Brain microvascular endothelial cell (primary cell): Measurements from ENCODE around the gene MAP3K1.

Experiments used
- DNase-seq: peaks from one replicate; pipeline ENCODE4 v3.0.0-alpha.2; 2020
- H3K27ac ChIP-seq: fragments of 250-450 bp; sonication (Bioruptor Pico); 2 replicates; pipeline ENCODE4 v1.5.1; 2020; ENCODE audit warnings: mild to moderate bottlenecking, moderate library complexity
- H3K27me3 ChIP-seq: fragments of 250-450 bp; sonication (Bioruptor Pico); replicated peaks from 2 replicates; pipeline ENCODE4 v1.5.1; 2020; ENCODE audit warnings: mild to moderate bottlenecking
- H3K36me3 ChIP-seq: fragments of 250-450 bp; sonication (Bioruptor Pico); replicated peaks from 2 replicates; pipeline ENCODE4 v1.5.1; 2020; ENCODE audit warnings: mild to moderate bottlenecking
- H3K4me3 ChIP-seq: 2 replicates; pipeline ENCODE4 v1.5.1; 2011; ENCODE audit warnings: low read depth, mild to moderate bottlenecking, control low read depth, low read length, moderate library complexity
- in situ Hi-C: cut with HindIII; loops from 2 replicates; pipeline ENCODE4 v1.10.0; 2017; ENCODE audit warnings: low sequenced_read_pairs, low pct_ligation_motif_present
- TF ChIP-seq, protein P1 (sequence below): IDR thresholded peaks from 2 replicates; pipeline ENCODE4 v1.5.1; 2011; ENCODE audit warnings: low read depth, mild to moderate bottlenecking, moderate library complexity, low read length, control low read depth, inconsistent platforms; ENCODE audit errors: missing control alignments

The MAP3K1 gene

DNA sequence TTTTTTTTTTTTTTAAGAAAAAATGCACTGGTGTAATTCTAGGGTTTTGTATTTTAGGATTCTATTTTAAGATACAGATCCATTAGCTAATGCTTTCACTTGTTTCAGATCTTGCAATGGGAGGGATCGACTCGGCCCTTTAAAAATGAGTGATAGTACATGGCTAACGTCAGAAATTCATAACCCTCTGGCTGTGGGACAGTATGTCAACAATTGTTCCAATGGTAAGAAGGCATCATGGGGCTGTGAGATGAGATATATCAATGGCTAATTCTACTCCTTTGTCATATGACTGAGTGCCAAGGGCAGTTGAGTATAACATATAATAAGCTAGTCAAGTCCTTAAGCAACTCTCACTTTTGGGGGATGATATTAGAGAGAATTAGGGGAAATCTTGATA is 98.4 kb downstream of the MAP3K1 start:
- no peaks in the 10 kb centered on the region for H3K27me3 ChIP-seq
- TF ChIP-seq, protein P1, sequence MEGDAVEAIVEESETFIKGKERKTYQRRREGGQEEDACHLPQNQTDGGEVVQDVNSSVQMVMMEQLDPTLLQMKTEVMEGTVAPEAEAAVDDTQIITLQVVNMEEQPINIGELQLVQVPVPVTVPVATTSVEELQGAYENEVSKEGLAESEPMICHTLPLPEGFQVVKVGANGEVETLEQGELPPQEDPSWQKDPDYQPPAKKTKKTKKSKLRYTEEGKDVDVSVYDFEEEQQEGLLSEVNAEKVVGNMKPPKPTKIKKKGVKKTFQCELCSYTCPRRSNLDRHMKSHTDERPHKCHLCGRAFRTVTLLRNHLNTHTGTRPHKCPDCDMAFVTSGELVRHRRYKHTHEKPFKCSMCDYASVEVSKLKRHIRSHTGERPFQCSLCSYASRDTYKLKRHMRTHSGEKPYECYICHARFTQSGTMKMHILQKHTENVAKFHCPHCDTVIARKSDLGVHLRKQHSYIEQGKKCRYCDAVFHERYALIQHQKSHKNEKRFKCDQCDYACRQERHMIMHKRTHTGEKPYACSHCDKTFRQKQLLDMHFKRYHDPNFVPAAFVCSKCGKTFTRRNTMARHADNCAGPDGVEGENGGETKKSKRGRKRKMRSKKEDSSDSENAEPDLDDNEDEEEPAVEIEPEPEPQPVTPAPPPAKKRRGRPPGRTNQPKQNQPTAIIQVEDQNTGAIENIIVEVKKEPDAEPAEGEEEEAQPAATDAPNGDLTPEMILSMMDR: no peak
- DNase-seq: no peak
- H3K36me3 ChIP-seq: no peaks in the 10 kb centered on the region
- H3K4me3 ChIP-seq: no peak overlapping the region
- no peak overlapping the region for H3K27ac ChIP-seq
- in situ Hi-C loops: loop anchor here (25.0 kb wide), 1 partner anchor 349 kb away; no protein-coding TSS in a partner anchor

DNA sequence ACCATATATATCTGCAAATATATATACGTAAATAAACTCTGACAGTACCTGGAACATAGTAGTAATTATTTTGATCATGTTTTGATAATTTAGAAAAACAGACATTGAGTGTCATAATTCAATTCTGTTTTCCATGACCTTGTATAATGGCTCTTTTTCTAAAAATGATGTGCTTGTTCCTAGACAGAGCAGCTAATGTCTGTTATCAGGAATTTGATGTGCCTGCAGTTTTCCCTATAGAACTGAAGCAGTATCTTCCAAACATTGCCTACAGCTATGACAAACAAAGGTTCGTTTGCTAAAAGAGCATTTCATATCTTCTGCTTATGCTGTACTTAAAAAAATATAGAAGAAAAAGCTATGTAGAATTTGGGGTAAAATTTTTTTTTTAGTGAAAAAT is 99.3 kb downstream of the MAP3K1 start:
- TF ChIP-seq, protein P1: no peak
- Histone ChIP-seq H3K27ac (no peak overlapping the region), H3K27me3 (no peaks in the 10 kb centered on the region), H3K4me3 (no peak overlapping the region), H3K36me3 (no peaks in the 10 kb centered on the region)
- in situ Hi-C loops: loop anchor here (25.0 kb wide), 1 partner anchor 348 kb away; no protein-coding TSS in a partner anchor
- no peak for DNase-seq

DNA sequence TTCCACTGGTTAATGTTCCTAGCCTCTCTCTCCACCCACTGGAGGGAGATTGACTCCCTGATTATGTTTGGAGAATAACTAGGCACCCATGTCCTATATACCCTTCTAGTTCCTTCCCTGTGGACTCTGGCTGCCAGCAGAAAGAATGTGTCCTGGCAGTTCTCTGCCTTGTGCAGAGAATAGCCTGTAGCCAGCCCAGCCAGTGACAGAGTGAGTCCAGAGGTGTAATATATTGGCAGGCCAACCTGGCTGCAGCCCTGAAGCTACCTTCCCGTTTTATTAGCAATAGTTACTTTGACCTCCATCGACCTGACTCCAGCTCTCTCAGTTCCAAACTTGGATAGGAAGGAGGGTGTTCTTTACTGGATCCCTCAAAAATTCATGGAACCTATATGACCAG is 102.2 kb downstream of the MAP3K1 start:
- in situ Hi-C loops: loop anchor here (25.0 kb wide), 1 partner anchor 345 kb away; no protein-coding TSS in a partner anchor
- no peak overlapping the region for H3K4me3 ChIP-seq
- H3K27ac ChIP-seq: no peak overlapping the region
- DNase-seq: no peak
- TF ChIP-seq, protein P1: no peak
- peaks cover 6% of the 10 kb centered on the region for H3K36me3 ChIP-seq
- H3K27me3 ChIP-seq: no peaks in the 10 kb centered on the region

DNA sequence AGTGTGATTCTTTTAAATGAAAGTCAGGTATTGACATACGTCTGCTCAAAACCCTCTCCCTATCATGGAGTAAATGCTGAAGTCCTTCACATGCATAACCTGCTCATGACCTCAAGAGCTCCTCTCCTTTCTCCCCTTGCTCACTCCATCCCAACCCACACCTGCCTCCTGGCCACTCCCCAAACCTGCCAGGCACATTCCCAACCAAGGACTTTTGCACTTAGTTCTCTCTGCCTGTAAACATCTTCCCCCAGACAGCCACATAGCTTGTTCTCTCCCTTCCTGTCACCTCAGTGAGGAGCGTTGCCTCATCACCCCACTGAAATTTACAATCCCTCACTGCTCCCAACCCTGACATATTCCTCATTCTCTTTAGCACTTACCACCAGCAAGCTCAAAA is 102.7 kb downstream of the MAP3K1 start:
- H3K27me3 ChIP-seq: no peaks in the 10 kb centered on the region
- in situ Hi-C loops: loop anchor here (25.0 kb wide), 1 partner anchor 344 kb away; no protein-coding TSS in a partner anchor

DNA sequence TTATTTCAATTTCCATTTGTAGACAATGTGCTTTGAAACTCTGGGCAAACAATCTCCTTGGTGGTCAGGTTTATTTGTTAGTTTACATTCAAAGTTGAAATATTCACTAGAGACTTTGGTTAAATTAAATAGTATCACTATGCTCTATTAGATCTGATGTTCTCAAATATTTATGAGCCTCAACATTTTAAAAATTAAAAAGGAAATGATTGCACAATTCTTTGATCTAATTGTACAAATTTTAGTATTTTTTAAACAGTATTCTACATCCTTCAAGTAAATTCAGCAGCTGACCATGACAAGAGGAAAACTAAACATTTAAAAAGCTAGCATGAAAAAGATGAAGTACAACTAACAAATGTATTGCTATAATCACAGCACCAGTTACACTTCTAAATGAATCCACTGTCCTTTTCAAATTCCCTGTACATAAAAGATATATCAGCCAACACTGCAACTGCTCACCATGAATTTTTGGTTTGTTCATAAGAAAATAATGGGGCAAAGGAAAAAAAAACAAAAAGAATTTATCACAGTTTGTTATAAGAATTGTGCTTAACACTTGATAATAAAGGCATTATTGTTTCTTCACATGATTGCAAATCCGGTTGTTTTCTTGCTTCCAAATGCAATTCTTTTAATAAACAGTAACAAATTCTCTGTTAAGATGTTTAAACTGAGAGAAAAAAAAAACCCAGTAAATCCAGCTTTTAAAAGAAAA is 104.8 kb downstream of the MAP3K1 start:
- no peak overlapping the region for H3K27ac ChIP-seq
- DNase-seq: no peak
- H3K27me3 ChIP-seq: no peaks in the 10 kb centered on the region
- H3K4me3 ChIP-seq: no peak overlapping the region
- in situ Hi-C loops: loop anchor here (25.0 kb wide), 1 partner anchor 342 kb away; no protein-coding TSS in a partner anchor
- peaks cover 19% of the 10 kb centered on the region for H3K36me3 ChIP-seq
- TF ChIP-seq, protein P1: no peak

More for the DNA sequence above, 102.7 kb downstream of the MAP3K1 start:
- DNase-seq: no peak
- Histone ChIP-seq H3K4me3 (no peak overlapping the region), H3K27ac (no peak overlapping the region), H3K36me3 (peaks cover 8% of the 10 kb centered on the region)
- TF ChIP-seq, protein P1: no peak
